Measurements from ENCODE around the gene RERG. TPM values are rescaled to one million over a fixed set of nuclear protein-coding genes. Genes with fewer than 3 reads are reported as not detected.

RERG gene
- total RNA-seq, 2 donors from 2014 or later, result 0.42 to 1.4 TPM

DNA sequence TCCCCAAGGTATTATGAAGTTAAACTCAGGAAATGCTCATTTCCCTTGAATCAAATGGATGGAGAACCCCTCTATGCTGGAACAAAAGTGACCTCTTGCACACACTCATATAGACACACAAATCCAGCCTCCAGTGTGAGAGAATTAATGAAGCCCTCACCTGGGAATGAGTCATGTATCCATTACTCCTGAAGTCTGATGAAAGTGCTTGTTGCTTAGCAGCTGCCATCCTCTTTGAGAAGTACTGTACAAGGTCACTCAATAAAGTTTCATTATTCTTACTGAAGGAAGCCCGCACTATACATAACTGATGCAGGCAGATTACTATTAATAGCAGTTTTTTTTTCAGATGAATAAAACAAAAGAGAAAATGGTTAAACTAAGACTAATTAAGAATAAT lies 102.3 kb downstream of the RERG start:
- H3K4me3 Mint-ChIP-seq, result no peak overlapping the region
- Histone ChIP-seq H3K4me1 (ENCODE audit: control insufficient read depth, insufficient read depth, low read length) (no peaks in the 10 kb centered on the region), H3K27ac (ENCODE audit: low read depth, low read length) (no peak overlapping the region), H3K27me3 (ENCODE audit: control insufficient read depth, insufficient read depth, low read length, poor library complexity, severe bottlenecking) (no peaks in the 10 kb centered on the region), H3K9ac (ENCODE audit: extremely low read depth, low read length, poor library complexity, severe bottlenecking) (no peak overlapping the region), H3K4me3 (ENCODE audit: low read length) (no peak overlapping the region), H3K9me3 (ENCODE audit: control insufficient read depth, low read length) (no peaks in the 10 kb centered on the region), H3K36me3 (ENCODE audit: control insufficient read depth, insufficient read depth, low read length) (no peaks in the 10 kb centered on the region)
- H3K27me3 Mint-ChIP-seq (ENCODE audit: insufficient read depth), result no peaks in the 10 kb centered on the region
- DNase-seq, result no peak
- H3K9me3 Mint-ChIP-seq, result no peaks in the 10 kb centered on the region
- no peak overlapping the region for H3K27ac Mint-ChIP-seq
- no peak for TF ChIP-seq CTCF (conservative IDR thresholded peaks at IDR 0.05)
- no peaks in the 10 kb centered on the region for H3K4me1 Mint-ChIP-seq
- H3K36me3 Mint-ChIP-seq (ENCODE audit: low read depth), result no peaks in the 10 kb centered on the region
- WGBS, 2 experiments (ENCODE audit: insufficient coverage in 1 of 2, insufficient read length in 1 of 2), result 0% methylated on average over 1 of the region's 1 CpG

- Histone ChIP-seq H3K27ac (ENCODE audit: low read depth, low read length) (no peak overlapping the region), H3K9me3 (ENCODE audit: control insufficient read depth, low read length) (no peaks in the 10 kb centered on the region), H3K27me3 (ENCODE audit: control insufficient read depth, insufficient read depth, low read length, poor library complexity, severe bottlenecking) (no peaks in the 10 kb centered on the region), H3K4me1 (ENCODE audit: control insufficient read depth, insufficient read depth, low read length) (no peaks in the 10 kb centered on the region), H3K36me3 (ENCODE audit: control insufficient read depth, insufficient read depth, low read length) (no peaks in the 10 kb centered on the region), H3K9ac (ENCODE audit: extremely low read depth, low read length, poor library complexity, severe bottlenecking) (no peak overlapping the region), H3K4me3 (ENCODE audit: low read length) (no peak overlapping the region)
- H3K27me3 Mint-ChIP-seq (ENCODE audit: insufficient read depth), result no peaks in the 10 kb centered on the region
- no CpG with 5 or more reads among the region's 1 CpG for WGBS, 2 experiments (ENCODE audit: insufficient coverage in 1 of 2, insufficient read length in 1 of 2)
- no peaks in the 10 kb centered on the region for H3K9me3 Mint-ChIP-seq
- H3K27ac Mint-ChIP-seq, result no peak overlapping the region
- TF ChIP-seq CTCF (conservative IDR thresholded peaks at IDR 0.05), result no peak
- no peaks in the 10 kb centered on the region for H3K4me1 Mint-ChIP-seq
- DNase-seq, result no peak
- no peaks in the 10 kb centered on the region for H3K36me3 Mint-ChIP-seq (ENCODE audit: low read depth)
- no peak overlapping the region for H3K4me3 Mint-ChIP-seq
Observed at GRCh38 chr12:15116983-15117382, 104.2 kb downstream of the RERG start.

- H3K4me1 Mint-ChIP-seq, result no peaks in the 10 kb centered on the region
- DNase-seq, result no peak
- no peak overlapping the region for H3K9ac ChIP-seq (ENCODE audit: extremely low read depth, low read length, poor library complexity, severe bottlenecking)
- H3K4me1 ChIP-seq (ENCODE audit: control insufficient read depth, insufficient read depth, low read length), result no peaks in the 10 kb centered on the region
- peak overlapping the region; percentile 57 for H3K27ac ChIP-seq (ENCODE audit: low read depth, low read length)
- no peak overlapping the region for H3K27ac Mint-ChIP-seq
- no peaks in the 10 kb centered on the region for H3K9me3 Mint-ChIP-seq
- no peak overlapping the region for H3K4me3 ChIP-seq (ENCODE audit: low read length)
- no peak overlapping the region for H3K4me3 Mint-ChIP-seq
- WGBS, 2 experiments (ENCODE audit: insufficient coverage in 1 of 2, insufficient read length in 1 of 2), result 50 to 69% methylated on average over 4 of the region's 4 CpGs
- H3K36me3 Mint-ChIP-seq (ENCODE audit: low read depth), result no peaks in the 10 kb centered on the region
- H3K36me3 ChIP-seq (ENCODE audit: control insufficient read depth, insufficient read depth, low read length), result no peaks in the 10 kb centered on the region
- H3K9me3 ChIP-seq (ENCODE audit: control insufficient read depth, low read length), result no peaks in the 10 kb centered on the region
- no peaks in the 10 kb centered on the region for H3K27me3 Mint-ChIP-seq (ENCODE audit: insufficient read depth)
- no peak for TF ChIP-seq CTCF (conservative IDR thresholded peaks at IDR 0.05)
- H3K27me3 ChIP-seq (ENCODE audit: control insufficient read depth, insufficient read depth, low read length, poor library complexity, severe bottlenecking), result no peaks in the 10 kb centered on the region
Observed at GRCh38 chr12:15116086-15116485, 105.1 kb downstream of the RERG start.
